Progenitor cell of endocrine pancreas (in vitro differentiated cells): ENCODE data around the gene FBXO5. TPM values are rescaled to one million over a fixed set of nuclear protein-coding genes. Genes with fewer than 3 reads are reported as not detected.
A peak's percentile ranks its signal among the peaks of the same experiment; 100 is the strongest.
"Not testable (repeated sequence)": the region's sequence is repeated elsewhere in the genome, so short reads cannot be mapped to it uniquely, and the experiment has no call there.

Experiments
- DNase-seq: peaks from one replicate; pipeline ENCODE4 v3.0.0; 2021; ENCODE audit warnings: low spot score; ENCODE audit not compliant: unreplicated experiment
- H3K27ac Mint-ChIP-seq: 2 replicates; pipeline ENCODE4 v1.8.0; 2021; ENCODE audit warnings: mild to moderate bottlenecking, moderate library complexity, mixed read lengths
- H3K27me3 Mint-ChIP-seq: 2 replicates; pipeline ENCODE4 v1.8.0; 2021; ENCODE audit warnings: mixed read lengths
- H3K36me3 Mint-ChIP-seq: 2 replicates; pipeline ENCODE4 v1.8.0; 2022; ENCODE audit warnings: mixed read lengths; ENCODE audit not compliant: insufficient read depth
- H3K4me1 Mint-ChIP-seq: 2 replicates; pipeline ENCODE4 v1.8.0; 2021; ENCODE audit warnings: low read depth, mixed read lengths
- H3K4me3 Mint-ChIP-seq: 2 replicates; pipeline ENCODE4 v1.8.0; 2021; ENCODE audit warnings: low read depth, mild to moderate bottlenecking, moderate library complexity, mixed read lengths
- H3K9me3 Mint-ChIP-seq: 2 replicates; pipeline ENCODE4 v1.8.0; 2021; ENCODE audit warnings: low read depth, mixed read lengths
- total RNA-seq: library from RNA; stranded (reverse); gene quantifications from 2 replicates; pipeline ENCODE4 v1.2.1, GENCODE V29; 2021
- TF ChIP-seq, protein P1 (sequence below): fragments of 200-600 bp; sonication (generic); IDR thresholded peaks from one replicate; pipeline ENCODE4 v1.5.0; 2021; ENCODE audit warnings: antibody characterized with exemption, mild to moderate bottlenecking; ENCODE audit not compliant: unreplicated experiment

The FBXO5 gene
- total RNA-seq, 1 donor from 2014 or later: 21.8 TPM

DNA sequence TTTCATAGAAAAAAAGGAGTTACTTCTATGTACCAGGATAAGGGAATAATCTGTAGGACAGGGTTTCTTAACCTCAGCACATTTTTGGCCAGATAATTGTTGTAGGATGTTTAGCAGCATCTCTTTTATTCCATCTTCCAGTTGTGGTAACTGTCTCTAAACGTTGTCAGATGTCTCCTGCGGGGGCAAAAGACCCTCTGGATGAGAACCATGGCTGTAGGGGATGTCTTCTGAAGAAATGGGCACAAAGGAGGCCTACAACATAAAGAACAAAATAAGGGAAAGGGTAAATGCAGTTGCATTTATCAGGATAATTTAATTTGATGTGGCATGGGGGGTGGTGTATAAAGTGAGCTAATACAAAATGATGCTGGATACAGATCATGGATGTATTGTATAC is 4.1 kb upstream of the FBXO5 start:
- TF ChIP-seq, protein P1, sequence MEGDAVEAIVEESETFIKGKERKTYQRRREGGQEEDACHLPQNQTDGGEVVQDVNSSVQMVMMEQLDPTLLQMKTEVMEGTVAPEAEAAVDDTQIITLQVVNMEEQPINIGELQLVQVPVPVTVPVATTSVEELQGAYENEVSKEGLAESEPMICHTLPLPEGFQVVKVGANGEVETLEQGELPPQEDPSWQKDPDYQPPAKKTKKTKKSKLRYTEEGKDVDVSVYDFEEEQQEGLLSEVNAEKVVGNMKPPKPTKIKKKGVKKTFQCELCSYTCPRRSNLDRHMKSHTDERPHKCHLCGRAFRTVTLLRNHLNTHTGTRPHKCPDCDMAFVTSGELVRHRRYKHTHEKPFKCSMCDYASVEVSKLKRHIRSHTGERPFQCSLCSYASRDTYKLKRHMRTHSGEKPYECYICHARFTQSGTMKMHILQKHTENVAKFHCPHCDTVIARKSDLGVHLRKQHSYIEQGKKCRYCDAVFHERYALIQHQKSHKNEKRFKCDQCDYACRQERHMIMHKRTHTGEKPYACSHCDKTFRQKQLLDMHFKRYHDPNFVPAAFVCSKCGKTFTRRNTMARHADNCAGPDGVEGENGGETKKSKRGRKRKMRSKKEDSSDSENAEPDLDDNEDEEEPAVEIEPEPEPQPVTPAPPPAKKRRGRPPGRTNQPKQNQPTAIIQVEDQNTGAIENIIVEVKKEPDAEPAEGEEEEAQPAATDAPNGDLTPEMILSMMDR: no peak
- H3K4me3 Mint-ChIP-seq: no peak overlapping the region

DNA sequence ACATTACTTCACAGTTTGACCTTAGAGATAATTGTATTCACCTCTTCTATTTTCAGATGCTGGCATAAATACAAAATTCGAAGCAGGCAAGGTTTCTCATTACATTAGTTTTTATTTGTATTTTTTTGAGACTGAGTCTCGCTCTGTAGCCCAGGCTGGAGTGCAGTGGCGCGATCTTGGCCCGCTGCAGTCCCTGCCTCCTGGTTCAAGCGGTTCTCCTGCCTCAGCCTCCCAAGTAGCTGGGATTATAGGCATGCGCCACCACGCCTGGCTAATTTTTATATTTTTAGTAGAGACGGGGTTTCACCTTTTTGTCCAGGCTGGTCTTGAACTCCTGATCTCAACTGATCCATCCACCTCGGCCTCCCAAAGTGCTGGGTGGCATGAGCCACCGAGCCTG is 2.5 kb upstream of the FBXO5 start:
- not testable (repeated sequence) for H3K27ac Mint-ChIP-seq

More for the DNA sequence above, 4.1 kb upstream of the FBXO5 start:
- Mint-ChIP-seq H3K4me1 (peaks cover 12% of the 10 kb centered on the region), H3K27ac (peak overlapping the region; percentile 25), H3K9me3 (no peaks in the 10 kb centered on the region), H3K36me3 (peaks cover 10% of the 10 kb centered on the region), H3K27me3 (no peaks in the 10 kb centered on the region)
- no peak for DNase-seq

DNA sequence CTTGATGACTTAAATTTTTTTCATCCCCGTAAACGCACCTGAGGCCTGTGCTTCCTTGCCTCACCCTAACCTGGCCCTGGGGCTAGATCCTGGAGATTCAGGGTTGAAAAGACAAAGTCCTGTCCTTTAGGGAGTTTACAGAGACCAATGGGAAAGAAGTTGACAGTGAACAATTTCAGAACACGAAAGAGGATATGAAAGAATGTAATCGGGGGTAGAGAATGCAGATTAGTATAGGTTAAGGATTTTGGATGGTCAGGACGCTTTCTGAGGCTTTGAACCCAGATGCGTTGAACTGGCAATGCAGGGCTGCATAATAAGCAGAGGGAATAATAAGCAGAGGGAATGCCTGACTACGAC is 1.7 kb upstream of the FBXO5 start:
- H3K27me3 Mint-ChIP-seq: no peaks in the 10 kb centered on the region
- peak overlapping the region; percentile 99 for H3K27ac Mint-ChIP-seq
- peaks cover 4% of the 10 kb centered on the region for H3K36me3 Mint-ChIP-seq
- DNase-seq: no peak
- peak overlapping the region; percentile 100 for H3K4me3 Mint-ChIP-seq
- H3K9me3 Mint-ChIP-seq: no peaks in the 10 kb centered on the region
- TF ChIP-seq, protein P1: no peak
- H3K4me1 Mint-ChIP-seq: peaks cover 28% of the 10 kb centered on the region

More for the DNA sequence above, 2.5 kb upstream of the FBXO5 start:
- H3K27me3 Mint-ChIP-seq, H3K9me3 Mint-ChIP-seq, DNase-seq, H3K36me3 Mint-ChIP-seq: not testable (repeated sequence)
- H3K4me1 Mint-ChIP-seq: peaks cover 24% of the 10 kb centered on the region
- H3K4me3 Mint-ChIP-seq: peak overlapping the region; percentile 21

DNA sequence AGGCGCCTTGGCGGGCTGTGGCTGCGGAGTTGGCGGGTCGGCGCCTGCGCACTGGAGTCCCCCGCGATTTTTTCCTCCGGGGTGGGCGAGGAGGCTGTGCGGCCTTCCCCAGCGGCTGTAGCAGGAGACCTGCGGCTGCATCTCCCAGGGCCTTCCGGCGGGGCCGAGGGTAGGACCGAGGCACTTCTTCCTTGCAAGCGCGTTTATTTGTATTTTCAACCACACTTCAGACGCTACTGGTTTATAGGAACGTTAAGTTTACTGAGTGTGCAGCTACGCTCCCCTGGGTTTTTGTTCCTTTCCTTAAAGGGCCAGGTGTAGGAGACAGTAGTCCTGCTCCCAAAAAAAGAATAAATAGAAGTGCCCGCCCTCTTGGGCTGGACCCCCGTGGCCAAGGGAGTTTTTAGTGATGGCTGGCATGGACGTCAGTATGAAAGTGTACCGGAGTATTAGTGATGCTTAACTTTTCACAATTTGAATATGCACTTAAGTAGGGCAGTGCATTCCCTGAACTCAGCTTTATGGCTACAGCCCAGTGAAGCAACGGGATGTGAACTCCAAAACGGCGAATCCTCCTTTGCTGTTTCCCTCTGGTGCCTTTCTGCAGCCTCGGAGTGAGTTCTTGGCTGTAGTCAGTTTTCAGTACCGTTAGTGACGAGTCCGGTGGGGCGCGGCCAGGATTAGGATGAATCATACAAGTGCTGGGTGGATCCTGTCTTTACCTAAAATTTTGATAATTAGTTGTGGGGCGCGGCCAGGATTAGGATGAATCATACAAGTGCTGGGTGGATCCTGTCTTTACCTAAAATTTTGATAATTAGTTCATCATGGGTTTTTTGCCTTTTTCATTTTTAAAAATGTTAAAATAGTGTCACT is 1.0 kb upstream of the FBXO5 start:
- Mint-ChIP-seq H3K4me1 (peaks cover 28% of the 10 kb centered on the region), H3K36me3 (peaks cover 4% of the 10 kb centered on the region), H3K4me3 (peak overlapping the region; percentile 100), H3K27me3 (no peaks in the 10 kb centered on the region), H3K9me3 (no peaks in the 10 kb centered on the region), H3K27ac (peak overlapping the region; percentile 99)
- TF ChIP-seq, protein P1: no peak
- peak; percentile 97 for DNase-seq

DNA sequence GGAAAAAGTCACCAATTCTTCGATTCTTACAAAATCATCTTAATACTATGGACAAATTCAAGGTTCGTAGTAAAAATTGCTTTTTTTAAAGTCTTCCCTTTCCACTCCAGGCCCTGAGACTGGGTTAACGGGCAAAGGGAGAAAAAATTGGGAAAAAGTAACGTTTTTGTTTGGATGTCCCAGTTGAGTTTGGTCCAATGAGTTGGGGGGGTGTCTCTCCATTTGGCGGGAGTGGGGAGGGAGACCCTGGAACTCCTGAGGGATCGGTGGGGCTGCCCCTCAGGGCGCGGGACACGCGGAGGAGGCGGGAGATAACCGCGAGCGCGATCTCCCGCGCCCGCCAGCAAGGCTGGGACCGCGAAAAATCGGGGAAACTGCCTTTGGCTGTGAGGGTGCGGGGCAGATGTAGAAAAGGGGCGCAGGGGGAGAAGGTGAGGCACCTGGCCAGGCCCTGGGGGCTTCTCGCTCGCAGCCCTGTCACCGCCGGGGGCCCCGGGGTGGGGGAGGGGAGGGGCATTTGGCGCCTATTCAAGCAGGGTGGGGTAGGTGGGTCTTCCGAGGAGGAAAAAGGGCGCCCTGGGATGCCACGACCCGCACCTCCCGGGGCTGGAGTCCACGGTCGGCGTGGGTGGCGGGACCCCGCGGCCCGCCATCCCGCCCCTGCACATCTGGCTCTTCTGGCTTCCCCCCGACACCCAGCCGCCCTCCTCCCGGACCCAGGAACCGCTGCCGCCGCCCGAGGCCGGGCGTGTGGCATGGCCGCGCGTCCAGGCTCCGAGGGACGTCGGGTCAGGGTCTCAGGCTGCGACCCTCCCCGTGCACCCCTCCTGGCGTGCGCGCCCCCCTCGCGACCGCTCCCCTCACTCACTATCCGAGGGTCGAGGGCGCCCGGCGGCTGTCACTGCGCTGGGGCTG is 595 bp downstream of the FBXO5 start:
- no peaks in the 10 kb centered on the region for H3K27me3 Mint-ChIP-seq
- DNase-seq: peak; percentile 23
- H3K36me3 Mint-ChIP-seq: peaks cover 3% of the 10 kb centered on the region
- H3K27ac Mint-ChIP-seq: no peak overlapping the region
- H3K4me1 Mint-ChIP-seq: peaks cover 28% of the 10 kb centered on the region
- H3K9me3 Mint-ChIP-seq: no peaks in the 10 kb centered on the region
- peak overlapping the region; percentile 100 for H3K4me3 Mint-ChIP-seq
- TF ChIP-seq, protein P1: no peak
